BE2C (cell line): ENCODE results near the gene CSMD2.

Source experiments
- DNase-seq: peaks from one replicate; pipeline ENCODE4 v3.0.0-alpha.2; 2020
- H3K27me3 ChIP-seq: fragments of 250-450 bp; sonication (Bioruptor Pico); 2 replicates; pipeline ENCODE4 v1.5.1; 2020; ENCODE audit warnings: mild to moderate bottlenecking
- H3K36me3 ChIP-seq: fragments of 250-450 bp; sonication (Bioruptor Pico); 2 replicates; pipeline ENCODE4 v1.5.1; 2020; ENCODE audit warnings: mild to moderate bottlenecking
- H3K4me1 ChIP-seq: fragments of 250-450 bp; sonication (Bioruptor Pico); 2 replicates; pipeline ENCODE4 v1.5.1; 2020
- H3K4me3 ChIP-seq: 2 replicates; pipeline ENCODE4 v1.5.1; 2011; ENCODE audit warnings: low read depth, low read length
- H3K9me3 ChIP-seq: fragments of 250-450 bp; sonication (Bioruptor Pico); 2 replicates; pipeline ENCODE4 v1.5.1; 2020
- CTCF ChIP-seq: IDR thresholded peaks from 2 replicates; pipeline ENCODE4 v1.5.1; 2012; ENCODE audit warnings: mild to moderate bottlenecking, low read depth, low read length

The CSMD2 gene

GRCh38 chr1:33726274-33726804 is 438.7 kb downstream of the CSMD2 start:
- DNase-seq: no peak
- TF ChIP-seq CTCF: no peak
- H3K9me3 ChIP-seq: no peaks in the 10 kb centered on the region
- no peaks in the 10 kb centered on the region for H3K27me3 ChIP-seq
- no peaks in the 10 kb centered on the region for H3K36me3 ChIP-seq
- H3K4me3 ChIP-seq: no peak overlapping the region
- H3K4me1 ChIP-seq: no peaks in the 10 kb centered on the region

GRCh38 chr1:33725556-33726160 is 439.4 kb downstream of the CSMD2 start:
- no peak for TF ChIP-seq CTCF
- no peak for DNase-seq
- Histone ChIP-seq H3K27me3 (no peaks in the 10 kb centered on the region), H3K9me3 (no peaks in the 10 kb centered on the region), H3K4me1 (no peaks in the 10 kb centered on the region), H3K4me3 (no peak overlapping the region), H3K36me3 (no peaks in the 10 kb centered on the region)

GRCh38 chr1:33725037-33725436 is 440.0 kb downstream of the CSMD2 start:
- no peaks in the 10 kb centered on the region for H3K9me3 ChIP-seq
- no peaks in the 10 kb centered on the region for H3K4me1 ChIP-seq
- H3K27me3 ChIP-seq: no peaks in the 10 kb centered on the region
- H3K36me3 ChIP-seq: no peaks in the 10 kb centered on the region
- no peak for TF ChIP-seq CTCF
- no peak for DNase-seq
- no peak overlapping the region for H3K4me3 ChIP-seq

- no peaks in the 10 kb centered on the region for H3K27me3 ChIP-seq
- TF ChIP-seq CTCF: no peak
- no peak for DNase-seq
- no peaks in the 10 kb centered on the region for H3K36me3 ChIP-seq
- no peak overlapping the region for H3K4me3 ChIP-seq
- no peaks in the 10 kb centered on the region for H3K9me3 ChIP-seq
- H3K4me1 ChIP-seq: no peaks in the 10 kb centered on the region
Measured at GRCh38 chr1:33724348-33724747, 440.7 kb downstream of the CSMD2 start.

GRCh38 chr1:33723251-33723650 is 441.8 kb downstream of the CSMD2 start:
- H3K36me3 ChIP-seq: no peaks in the 10 kb centered on the region

More at GRCh38 chr1:33723251-33723650, 441.8 kb downstream of the CSMD2 start:
- H3K27me3 ChIP-seq: no peaks in the 10 kb centered on the region
- no peaks in the 10 kb centered on the region for H3K9me3 ChIP-seq
- H3K4me3 ChIP-seq: no peak overlapping the region
- no peak for DNase-seq
- no peaks in the 10 kb centered on the region for H3K4me1 ChIP-seq
- TF ChIP-seq CTCF: no peak
